AG04450 (cell line): ENCODE data around the gene TBC1D16. TPM values are rescaled to one million over a fixed set of nuclear protein-coding genes. Genes with fewer than 3 reads are reported as not detected.

Experiments
- CTCF ChIA-PET: fragments of 300-600, 350-600 bp; formaldehyde crosslinking; extraction: SDS; loops from one replicate; lab custom pipeline; 2022; ENCODE audit warnings: antibody characterized with exemption, inconsistent platforms; lab: Charles Lee
- POLR2A ChIA-PET: fragments of 350-600 bp; formaldehyde crosslinking; extraction: SDS; loops from one replicate; lab custom pipeline; 2021; ENCODE audit warnings: antibody characterized with exemption, inconsistent platforms; lab: Yijun Ruan, JAX
- DNase-seq: peaks from one replicate; pipeline ENCODE4 v3.0.0-alpha.2; 2011; ENCODE audit warnings: low read depth, low spot score
- H3K27ac ChIP-seq: one replicate; pipeline ENCODE4 v1.5.1; 2012; ENCODE audit warnings: low read depth, low read length, control low read depth
- H3K27me3 ChIP-seq: one replicate; pipeline ENCODE4 v1.6.0; 2012; ENCODE audit warnings: low read length; ENCODE audit not compliant: control insufficient read depth, insufficient read depth
- H3K4me3 ChIP-seq: 2 replicates; pipeline ENCODE4 v1.5.1; 2011; ENCODE audit warnings: mild to moderate bottlenecking, low read depth, low read length, control low read depth
- H3K9me3 ChIP-seq: 2 replicates; pipeline ENCODE4 v1.5.1; 2012; ENCODE audit warnings: low read length; ENCODE audit not compliant: control insufficient read depth, insufficient read depth
- polyA plus RNA-seq: library from polyadenylated mRNA; depleted of rRNA; stranded (reverse); fragments of >200 nt; gene quantifications from 2 replicates; pipeline ENCODE4 v1.2.3, GENCODE V29; 2011
- TF ChIP-seq, protein P1 (sequence below): IDR thresholded peaks from 2 replicates; pipeline ENCODE4 v1.5.1; 2011; ENCODE audit warnings: low read depth, low read length, control low read depth, inconsistent platforms

The TBC1D16 gene
- polyA plus RNA-seq, 1 experiment, result 10.9 TPM

DNA sequence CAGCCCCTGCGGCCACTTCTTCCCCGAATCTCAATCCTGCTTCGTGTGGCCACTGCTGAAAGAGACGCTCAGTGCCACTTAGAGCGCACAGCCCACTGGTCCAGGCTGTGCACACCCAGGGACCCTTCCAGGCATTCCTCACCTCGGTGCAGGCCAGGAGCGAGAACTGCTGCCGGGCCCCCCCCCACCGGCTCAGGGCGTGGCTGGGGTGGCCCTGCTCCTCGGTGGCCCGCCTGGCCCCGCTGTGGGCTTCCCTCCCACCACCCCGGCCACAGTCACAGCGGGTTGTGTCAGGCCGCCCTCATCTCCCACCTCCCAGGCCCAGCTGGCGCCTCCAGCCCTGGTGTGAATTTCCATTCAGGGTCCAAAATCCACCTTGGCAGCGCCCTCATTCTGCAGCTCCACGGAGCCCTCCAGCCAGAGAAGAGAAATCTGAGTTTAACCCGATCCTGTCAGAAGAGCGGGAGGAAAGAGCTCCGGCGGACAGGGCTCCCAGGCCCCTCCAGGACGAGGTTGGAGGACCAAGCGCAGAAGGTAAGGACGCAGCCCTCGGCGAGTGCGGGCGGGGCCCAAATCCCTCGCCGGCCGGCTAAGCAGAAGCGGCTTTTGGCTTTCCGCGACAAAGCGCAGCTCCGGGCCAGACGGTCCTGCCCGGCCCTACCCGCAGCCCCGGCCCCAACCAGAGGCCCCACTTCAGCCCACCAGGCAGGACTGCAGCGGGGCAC is 12.0 kb downstream of the TBC1D16 start:
- no peak overlapping the region for H3K27ac ChIP-seq
- TF ChIP-seq, protein P1, sequence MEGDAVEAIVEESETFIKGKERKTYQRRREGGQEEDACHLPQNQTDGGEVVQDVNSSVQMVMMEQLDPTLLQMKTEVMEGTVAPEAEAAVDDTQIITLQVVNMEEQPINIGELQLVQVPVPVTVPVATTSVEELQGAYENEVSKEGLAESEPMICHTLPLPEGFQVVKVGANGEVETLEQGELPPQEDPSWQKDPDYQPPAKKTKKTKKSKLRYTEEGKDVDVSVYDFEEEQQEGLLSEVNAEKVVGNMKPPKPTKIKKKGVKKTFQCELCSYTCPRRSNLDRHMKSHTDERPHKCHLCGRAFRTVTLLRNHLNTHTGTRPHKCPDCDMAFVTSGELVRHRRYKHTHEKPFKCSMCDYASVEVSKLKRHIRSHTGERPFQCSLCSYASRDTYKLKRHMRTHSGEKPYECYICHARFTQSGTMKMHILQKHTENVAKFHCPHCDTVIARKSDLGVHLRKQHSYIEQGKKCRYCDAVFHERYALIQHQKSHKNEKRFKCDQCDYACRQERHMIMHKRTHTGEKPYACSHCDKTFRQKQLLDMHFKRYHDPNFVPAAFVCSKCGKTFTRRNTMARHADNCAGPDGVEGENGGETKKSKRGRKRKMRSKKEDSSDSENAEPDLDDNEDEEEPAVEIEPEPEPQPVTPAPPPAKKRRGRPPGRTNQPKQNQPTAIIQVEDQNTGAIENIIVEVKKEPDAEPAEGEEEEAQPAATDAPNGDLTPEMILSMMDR, result no peak
- no peak for DNase-seq
- H3K4me3 ChIP-seq, result no peak overlapping the region
- CTCF ChIA-PET, result interaction anchor here (2.0 kb wide), 1 partner anchor 15 kb away, joined by 6 read pairs; no protein-coding TSS in a partner anchor
- POLR2A ChIA-PET, result no interaction called here
- no peaks in the 10 kb centered on the region for H3K27me3 ChIP-seq
- H3K9me3 ChIP-seq, result no peaks in the 10 kb centered on the region

- POLR2A ChIA-PET, result no interaction called here
Observed at GRCh38 chr17:80021600-80021999, 14.1 kb downstream of the TBC1D16 start.

GRCh38 chr17:80018917-80019651 is 16.6 kb downstream of the TBC1D16 start:
- no peak for DNase-seq
- TF ChIP-seq, protein P1, result no peak
- no peaks in the 10 kb centered on the region for H3K27me3 ChIP-seq
- H3K4me3 ChIP-seq, result no peak overlapping the region
- ChIA-PET CTCF (no interaction called here), POLR2A (no interaction called here)
- H3K9me3 ChIP-seq, result peaks cover 7% of the 10 kb centered on the region
- no peak overlapping the region for H3K27ac ChIP-seq

More at GRCh38 chr17:80021600-80021999, 14.1 kb downstream of the TBC1D16 start:
- TF ChIP-seq, protein P1, result no peak
- CTCF ChIA-PET, result interaction anchor here (2.0 kb wide), 1 partner anchor 13 kb away, joined by 6 read pairs; no protein-coding TSS in a partner anchor
- no peak overlapping the region for H3K4me3 ChIP-seq
- H3K9me3 ChIP-seq, result no peaks in the 10 kb centered on the region
- no peak for DNase-seq
- H3K27ac ChIP-seq, result no peak overlapping the region
- H3K27me3 ChIP-seq, result no peaks in the 10 kb centered on the region

DNA sequence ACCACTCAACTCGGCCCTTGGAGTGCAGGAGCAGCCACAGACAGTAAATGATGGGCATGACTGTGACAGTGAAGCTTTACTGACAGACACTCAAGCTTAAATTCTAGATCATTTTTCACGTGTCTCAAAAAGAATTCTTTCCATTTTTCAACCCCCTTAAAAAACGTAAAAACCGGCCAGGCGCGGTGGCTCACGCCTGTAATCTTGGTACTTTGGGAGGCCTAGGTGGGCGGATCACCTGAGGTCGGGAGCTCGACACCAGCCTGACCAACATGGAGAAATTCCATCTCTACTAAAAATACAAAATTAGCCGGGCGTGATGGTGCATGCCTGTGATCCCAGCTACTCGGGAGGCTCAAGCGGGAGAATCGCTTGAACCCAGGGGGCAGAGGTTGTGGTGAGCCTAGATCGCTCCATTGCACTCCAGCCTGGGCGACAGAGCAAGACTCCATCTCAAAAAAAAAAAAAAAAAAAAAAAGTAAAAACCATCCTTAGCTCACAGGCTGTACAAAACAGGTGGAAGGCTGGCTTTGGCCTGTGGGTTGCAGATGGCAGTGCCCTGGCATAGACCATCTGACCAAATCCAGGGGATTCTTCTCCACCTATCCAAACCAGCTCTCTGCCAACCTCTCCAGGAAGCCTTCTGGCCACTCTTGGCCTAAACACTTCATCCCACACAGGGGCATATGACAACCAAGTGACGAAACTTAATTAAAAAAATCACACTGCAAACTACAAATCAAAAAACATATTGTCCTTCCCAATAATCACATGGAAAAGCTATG is 18.3 kb downstream of the TBC1D16 start:
- no peak for DNase-seq
- Histone ChIP-seq H3K27me3 (no peaks in the 10 kb centered on the region), H3K9me3 (peaks cover 7% of the 10 kb centered on the region), H3K27ac (no peak overlapping the region), H3K4me3 (no peak overlapping the region)
- TF ChIP-seq, protein P1, result no peak
- ChIA-PET CTCF (interaction anchor here (0.6 to 2.5 kb wide), 4 partner anchors 9 to 271 kb away, joined by 3 to 17 read pairs (median 7); no protein-coding TSS in a partner anchor), POLR2A (no interaction called here)
